Transverse colon (tissue), 4 donors: Measurements from ENCODE around the gene LIPT2. TPM values are rescaled to one million over a fixed set of nuclear protein-coding genes. Genes with fewer than 3 reads are reported as not detected.
A peak's percentile ranks its signal among the peaks of the same experiment; 100 is the strongest.

Source experiments
- DNase-seq: peaks from one replicate; pipeline ENCODE4 v3.0.0-alpha.2; 2019
- H3K27ac ChIP-seq, 4 donors: fragments of 200-600 bp; sonication (generic); 2 replicates each; pipeline ENCODE4 v1.5.1; 2016 to 2018; ENCODE audit warnings: inconsistent platforms in 4 of 4
- H3K27me3 ChIP-seq: fragments of 200-600 bp; sonication (generic); 2 replicates; pipeline ENCODE4 v1.5.1; 2017; ENCODE audit warnings: inconsistent platforms
- H3K36me3 ChIP-seq, 4 donors: fragments of 200-600 bp; sonication (generic); 2 replicates each; pipeline ENCODE4 v1.5.1; 2017 to 2019; ENCODE audit warnings: inconsistent platforms in 4 of 4
- H3K4me1 ChIP-seq, 4 donors: fragments of 200-600 bp; sonication (generic); 2 replicates each; pipeline ENCODE4 v1.5.1; 2017 to 2020; ENCODE audit warnings: inconsistent platforms in 4 of 4
- H3K4me3 ChIP-seq, 4 donors: fragments of 200-600 bp; sonication (generic); 1 replicate in 1 of 4; 2 replicates in 3 of 4; pipeline versions ENCODE4 v1.5.1 to v1.6.1; 2017 to 2019; ENCODE audit warnings: inconsistent platforms in 4 of 4
- H3K9me3 ChIP-seq, 2 donors: fragments of 200-600 bp; sonication (generic); 2 replicates each; pipeline ENCODE4 v1.5.1; 2017 to 2019; ENCODE audit warnings: inconsistent platforms in 2 of 2
- CTCF ChIP-seq, 5 experiments: fragments of 200-600 bp in 3 of 5; fragments of 450-650 bp in 2 of 5; sonication (generic) in 3 of 5; IDR thresholded peaks; 1 replicate in 2 of 5; 2 replicates in 3 of 5; pipeline ENCODE4 v1.5.1; 2016 to 2017; ENCODE audit warnings: antibody characterized with exemption in 5 of 5, inconsistent platforms in 3 of 5, mild to moderate bottlenecking in 2 of 5, moderate library complexity in 1 of 5
- EP300 ChIP-seq: sonication (generic); formaldehyde crosslinking; IDR thresholded peaks from one replicate; pipeline ENCODE4 v1.6.1; 2017; ENCODE audit warnings: antibody characterized with exemption, low read depth
- POLR2A ChIP-seq: fragments of 450-650 bp; IDR thresholded peaks from one replicate; pipeline ENCODE4 v1.6.1; 2016; ENCODE audit warnings: antibody characterized with exemption, mild to moderate bottlenecking, moderate library complexity
- POLR2AphosphoS5 ChIP-seq, 3 donors: sonication (generic); formaldehyde crosslinking; IDR thresholded peaks; one replicate each; pipeline ENCODE4 v1.6.1; 2016; ENCODE audit warnings: antibody characterized with exemption in 3 of 3
- WGBS, 2 donors: methylation state at CpG; one replicate each; pipeline ENCODE4 v1.1.5; 2018; ENCODE audit warnings: low coverage in 1 of 2; 5-methylcytosine and 5-hydroxymethylcytosine counted together
- in situ Hi-C, 4 donors: fragments of 200-750 bp; cut with MboI; loops; one replicate each; pipeline versions ENCODE4 v1.15.0 to v1.15.1; 2017; ENCODE audit warnings: low sequenced_read_pairs in 3 of 4, low pct_ligation_motif_present in 1 of 4, low pct_unique_long_range_greater_than_20kb in 1 of 4
- intact Hi-C: fragments of 100-400 bp; cut with DNase I; formaldehyde crosslinking; loops from one replicate; pipeline ENCODE4 v1.15.1; 2023; ENCODE audit warnings: low total_unique reads
- total RNA-seq, 4 donors: library from RNA; depleted of rRNA; stranded (reverse); fragments of >200 nt; gene quantifications; one replicate each; pipeline ENCODE4 v1.1.0, GENCODE V29; 2016

The LIPT2 gene
- total RNA-seq, 4 donors from 2014 or later, result 4.1 to 11.6 (median 5.8) TPM

- Histone ChIP-seq H3K4me3 (no peak overlapping the region), H3K27ac (peak overlapping the region in 3 of 4 donors; percentile 80 to 86 (median 86)), H3K36me3 (no peaks in the 10 kb centered on the region), H3K4me1 (peaks cover 0 to 28% (median 24%) of the 10 kb centered on the region in 4 donors), H3K9me3 (no peaks in the 10 kb centered on the region), H3K27me3 (no peaks in the 10 kb centered on the region)
- intact Hi-C loops, result no loop called here
- DNase-seq, result no peak
- in situ Hi-C loops, result loop anchor here in 3 of 4 donors (25.0 kb wide), 1 partner anchor 269 kb away; the partner anchor contains the start of genes CHRDL2 (in 3 of the 3) and RNF169 (in 3 of the 3)
- TF ChIP-seq CTCF (IDR thresholded peaks at IDR 0.05) (no peak), POLR2A (no peak), EP300 (no peak), POLR2AphosphoS5 (IDR thresholded peaks at IDR 0.05) (no peak)
- WGBS, 2 donors, result 71 to 92% methylated on average over 2 to 4 of the region's 4 CpGs
Measured at GRCh38 chr11:74468058-74468457, 25.5 kb downstream of the LIPT2 start.

GRCh38 chr11:74466916-74467885, 26.3 kb downstream of the LIPT2 start, which contains the start of gene KCNE3:
Gene KCNE3 (minus strand): TSS chr11:74467549. CDS start chr11:74457563, 9,986 bp downstream.
- intact Hi-C loops (no loop called here), in situ Hi-C loops (loop anchor here in 3 of 4 donors (25.0 kb wide), 1 partner anchor 270 kb away; the partner anchor contains the start of genes CHRDL2 (in 3 of the 3) and RNF169 (in 3 of the 3))
- Histone ChIP-seq H3K36me3 (no peaks in the 10 kb centered on the region), H3K27me3 (no peaks in the 10 kb centered on the region), H3K4me1 (peaks cover 0 to 31% (median 27%) of the 10 kb centered on the region in 4 donors), H3K27ac (peak within 1 kb of the TSS; percentile 66 to 86 (median 83)), H3K4me3 (peak within 1 kb of the TSS; percentile 42 to 64 (median 55)), H3K9me3 (no peaks in the 10 kb centered on the region)
- WGBS, 2 donors, result 0 to 15% methylated on average over 1 to 34 of the region's 62 CpGs
- peak; percentile 57 for DNase-seq
- peak in 2 of 3 donors; percentile 36 to 51 for TF ChIP-seq POLR2AphosphoS5 (IDR thresholded peaks at IDR 0.05)
- peak; percentile 58 for TF ChIP-seq POLR2A
- no peak for TF ChIP-seq CTCF (IDR thresholded peaks at IDR 0.05)

- Histone ChIP-seq H3K4me1 (peaks cover 0 to 44% (median 32%) of the 10 kb centered on the region in 4 donors), H3K27ac (peak overlapping the region; percentile 38 to 86 (median 83)), H3K4me3 (no peak overlapping the region), H3K27me3 (no peaks in the 10 kb centered on the region), H3K36me3 (no peaks in the 10 kb centered on the region), H3K9me3 (no peaks in the 10 kb centered on the region)
- in situ Hi-C loops, result loop anchor here in 3 of 4 donors (25.0 kb wide), 1 partner anchor 272 kb away; the partner anchor contains the start of genes CHRDL2 (in 3 of the 3) and RNF169 (in 3 of the 3)
- peak; percentile 73 for DNase-seq
- TF ChIP-seq EP300 (no peak), CTCF (IDR thresholded peaks at IDR 0.05) (no peak), POLR2A (no peak), POLR2AphosphoS5 (IDR thresholded peaks at IDR 0.05) (peak; percentile 46 to 66 (median 49))
- 51 to 75% methylated on average over 1 to 2 of the region's 2 CpGs for WGBS, 2 donors
- intact Hi-C loops, result no loop called here
Measured at GRCh38 chr11:74465291-74465708, 28.2 kb downstream of the LIPT2 start.

- H3K4me1 ChIP-seq, result peaks cover 0 to 44% (median 32%) of the 10 kb centered on the region in 4 donors
- DNase-seq, result no peak
- 60 to 79% methylated on average over 1 of the region's 1 CpG for WGBS, 2 donors
- in situ Hi-C loops (loop anchor here in 3 of 4 donors (25.0 kb wide), 1 partner anchor 273 kb away; the partner anchor contains the start of genes CHRDL2 (in 3 of the 3) and RNF169 (in 3 of the 3)), intact Hi-C loops (no loop called here)
- H3K4me3 ChIP-seq, result no peak overlapping the region
- no peaks in the 10 kb centered on the region for H3K36me3 ChIP-seq
- H3K9me3 ChIP-seq, result no peaks in the 10 kb centered on the region
- H3K27me3 ChIP-seq, result no peaks in the 10 kb centered on the region
- H3K27ac ChIP-seq, result peak overlapping the region in 2 of 4 donors; percentile 41 to 80
- TF ChIP-seq POLR2A (no peak), EP300 (no peak), CTCF (IDR thresholded peaks at IDR 0.05) (no peak), POLR2AphosphoS5 (IDR thresholded peaks at IDR 0.05) (no peak)
Measured at GRCh38 chr11:74464746-74465145, 28.8 kb downstream of the LIPT2 start.
